ENCODE data around the gene CROCC. TPM values are rescaled to one million over a fixed set of nuclear protein-coding genes. Genes with fewer than 3 reads are reported as not detected.
A peak's percentile ranks its signal among the peaks of the same experiment; 100 is the strongest.

CROCC gene
- total and polyA plus RNA-seq, 9 of the 15 experiments (the other 6 are each of a cell fraction or from before 2014, with no cell fraction given): 0.17 to 15.4 (median 7.6) TPM

- TF ChIP-seq SRSF3 (IDR thresholded peaks at IDR 0.05; ENCODE audit: insufficient read depth, low read length) (no peak), CBFA2T3 (IDR thresholded peaks at IDR 0.05) (no peak), MYBL2 (IDR thresholded peaks at IDR 0.05; ENCODE audit: low read depth) (no peak), MYBL2 (CRISPR knock-in tag; IDR thresholded peaks at IDR 0.05; ENCODE audit: borderline replicate concordance) (no peak), HOMEZ (CRISPR knock-in tag; IDR thresholded peaks at IDR 0.05) (no peak), YY1 (IDR thresholded peaks at IDR 0.05; ENCODE audit: borderline replicate concordance in 1 of 3, control insufficient read depth in 1 of 3, extremely low read depth in 1 of 3, insufficient read depth in 3 of 3, insufficient read length in 1 of 3, insufficient replicate concordance in 2 of 3, low read depth in 1 of 3, low read length in 2 of 3) (peak in 2 of 3 experiments; percentile 32 to 81), ZNF197 (CRISPR knock-in tag; IDR thresholded peaks at IDR 0.05; ENCODE audit: low read depth) (0 out of 2 replicates have a peak, but pooled peaks have one; percentile 23), ZNF282 (CRISPR knock-in tag; IDR thresholded peaks at IDR 0.05) (no peak), ZNF277 (CRISPR knock-in tag; IDR thresholded peaks at IDR 0.05; ENCODE audit: borderline replicate concordance) (no peak), JUND (IDR thresholded peaks at IDR 0.05; ENCODE audit: borderline replicate concordance, low read depth, low read length) (0 out of 2 replicates have a peak, but pooled peaks have one; percentile 31), JUND (tag; IDR thresholded peaks at IDR 0.05; ENCODE audit: borderline replicate concordance, low read depth, low read length) (no peak; the same call in 2 of the 3 replicates), CBX1 (IDR thresholded peaks at IDR 0.05; ENCODE audit: low read depth) (no peak), NCOA2 (IDR thresholded peaks at IDR 0.05; ENCODE audit: partially characterized antibody in 2 of 2) (no peak), RCOR1 (IDR thresholded peaks at IDR 0.05; ENCODE audit: borderline replicate concordance in 1 of 2, low read depth in 2 of 2, low read length in 2 of 2) (0 out of 4 replicates have a peak, but pooled peaks of 1 of the 2 experiments have one; percentile 48), MITF (IDR thresholded peaks at IDR 0.05) (no peak), TFE3 (CRISPR knock-in tag; IDR thresholded peaks at IDR 0.05) (no peak), MLLT1 (IDR thresholded peaks at IDR 0.05) (peak in 1 of 2 experiments; percentile 18; a peak in 1 of 4 replicates), XRCC3 (IDR thresholded peaks at IDR 0.05) (no peak), ZNF174 (CRISPR knock-in tag; IDR thresholded peaks at IDR 0.05) (no peak), ZFX (CRISPR knock-in tag; IDR thresholded peaks at IDR 0.05) (no peak)
These were observed 18.7 kb upstream of the CROCC start (continued) for GRCh38 chr1:16903054-16903453.
